HG02759 (cell line): ENCODE data around the gene PGGT1B.

ENCODE experiments used
- ATAC-seq: cut with Tn5 transposase; IDR thresholded peaks from one replicate; pipeline ENCODE4 v1.9.1; 2021; ENCODE audit warnings: mild to moderate bottlenecking, moderate library complexity; ENCODE audit not compliant: unreplicated experiment

The PGGT1B gene

DNA sequence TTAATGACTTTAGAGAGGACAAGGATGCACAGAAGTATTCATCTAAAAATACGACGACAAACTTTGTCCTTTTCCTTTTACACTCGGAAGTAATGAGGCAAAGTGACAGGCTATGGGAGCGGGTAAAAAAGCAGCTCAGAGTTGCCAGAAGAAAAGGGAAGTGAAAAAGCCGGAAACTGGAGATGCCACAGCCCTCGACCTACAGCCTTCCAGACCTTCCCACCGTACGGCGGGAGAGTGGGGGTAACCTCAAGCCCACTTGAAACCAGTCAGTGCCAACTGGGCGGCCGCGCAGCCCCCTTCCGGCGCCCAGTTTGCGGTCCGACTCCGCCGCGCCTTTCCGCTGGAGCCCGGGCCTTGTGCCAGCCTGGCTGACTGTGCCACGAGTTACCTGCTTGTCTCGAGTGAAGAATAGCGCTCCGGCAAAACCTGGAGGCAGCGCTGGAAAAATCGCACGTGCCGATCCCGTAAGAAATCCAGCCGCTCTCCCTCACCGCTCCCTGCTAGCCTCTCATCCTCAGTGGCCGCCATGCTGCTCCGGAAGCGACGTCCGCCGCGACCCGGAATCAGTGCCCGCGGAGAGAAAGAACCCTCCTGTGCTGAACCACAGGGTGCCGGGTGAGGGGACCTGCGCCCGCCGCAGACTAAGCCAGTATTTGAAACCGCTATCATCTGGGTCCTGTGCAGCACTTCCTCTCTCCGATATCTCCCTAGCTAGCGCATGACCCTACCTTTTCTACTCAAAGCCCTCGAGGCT is at the start of gene PGGT1B:
TSS of gene PGGT1B (minus strand) at position 557 of the 757 bp plus-strand sequence. CDS start at position 531, 26 bp downstream.
- ATAC-seq, result peak; percentile 95

DNA sequence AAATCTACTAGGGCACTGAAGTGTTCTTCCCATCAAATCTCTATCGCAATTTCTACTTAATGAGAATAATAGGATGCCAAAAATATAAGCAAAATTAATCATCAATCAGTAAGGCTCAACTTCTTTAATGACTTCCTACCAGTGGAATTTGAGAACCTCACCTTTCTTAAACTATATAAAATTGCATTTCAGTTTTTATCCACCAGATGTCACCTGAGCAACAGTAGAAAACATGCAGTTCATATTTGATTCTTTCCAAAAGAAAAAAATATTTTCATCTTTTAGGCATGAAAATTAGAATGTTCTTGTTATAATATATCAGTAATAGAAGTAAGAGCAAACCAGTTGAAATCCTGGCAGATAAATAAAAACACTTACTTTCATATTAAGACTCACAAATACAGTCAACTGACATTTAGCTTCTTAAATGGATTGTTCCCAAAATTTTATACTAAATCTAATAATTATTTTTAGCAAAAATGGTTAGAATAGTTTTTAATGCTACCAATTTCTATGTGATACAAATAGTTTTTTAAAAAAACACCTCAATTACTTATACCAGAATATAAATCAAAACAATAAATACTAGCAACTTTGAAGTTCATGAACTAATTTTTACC is 47.2 kb upstream of the PGGT1B start:
- peak; percentile 42 for ATAC-seq

DNA sequence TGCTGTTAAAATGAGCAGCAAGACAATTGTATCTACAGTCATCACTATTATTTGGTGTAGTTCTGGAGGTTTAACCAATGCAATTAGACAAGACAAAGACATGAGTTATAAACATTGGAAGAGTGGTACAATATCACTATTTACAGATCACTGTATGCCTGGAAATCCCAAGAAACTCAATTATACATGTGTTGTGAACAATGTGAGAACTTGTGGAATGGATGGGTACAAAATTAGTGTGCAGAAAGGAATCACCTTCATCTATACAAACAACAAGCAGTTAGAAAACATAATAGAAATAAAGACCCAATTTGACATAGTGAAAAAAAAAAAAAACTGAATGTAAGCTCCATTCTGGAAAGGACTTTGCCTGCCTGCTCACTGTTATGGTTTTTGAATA is 46.1 kb upstream of the PGGT1B start:
- ATAC-seq, result no peak

DNA sequence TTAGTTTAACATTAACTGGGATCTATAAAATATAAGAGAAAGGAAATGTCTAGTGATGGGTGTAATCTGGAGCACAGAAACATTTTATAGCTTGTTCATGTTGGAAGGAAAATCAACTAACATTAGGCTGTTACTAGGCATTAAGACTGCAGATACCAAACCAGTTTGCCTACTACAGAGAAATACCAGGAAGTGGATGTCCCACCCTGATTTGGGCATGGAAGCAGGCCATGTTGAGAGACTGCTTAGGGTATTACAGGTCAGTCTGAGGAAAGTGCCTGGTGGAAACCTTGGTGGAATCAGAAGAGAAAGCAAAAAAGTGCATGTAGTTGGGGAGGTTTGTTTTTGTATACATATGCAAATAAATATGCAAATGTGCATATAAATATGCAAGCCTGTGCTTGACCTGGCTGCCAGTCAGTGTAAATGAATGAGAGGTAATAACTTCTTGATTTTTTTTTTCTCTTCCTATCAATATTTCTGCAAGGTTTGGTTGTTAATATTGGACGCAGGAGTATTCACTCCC is 43.4 kb upstream of the PGGT1B start:
- no peak for ATAC-seq

DNA sequence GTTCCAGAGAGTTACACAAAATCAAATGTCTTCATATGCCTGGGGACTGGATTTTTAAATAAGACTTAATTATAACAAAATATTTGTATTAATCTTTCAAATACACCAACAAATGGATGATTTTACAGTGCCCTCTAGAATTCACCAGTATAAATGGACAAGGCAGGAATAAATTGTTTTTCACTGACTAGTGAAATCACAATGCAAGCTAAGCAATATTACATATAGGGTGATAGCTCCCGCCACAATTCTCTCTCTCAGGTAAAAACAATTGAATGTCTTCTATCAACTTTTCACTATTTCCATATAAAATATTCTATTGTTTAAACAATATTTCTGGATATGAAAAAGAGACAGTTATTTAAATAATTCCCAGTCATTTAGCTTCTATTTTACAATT is 41.8 kb upstream of the PGGT1B start:
- ATAC-seq, result no peak

GRCh38 chr5:115298811-115299210 is 36.1 kb upstream of the PGGT1B start:
- no peak for ATAC-seq

- ATAC-seq, result no peak
Observed at GRCh38 chr5:115297031-115297430, 34.4 kb upstream of the PGGT1B start.

GRCh38 chr5:115296124-115297022 is 33.7 kb upstream of the PGGT1B start, which contains the start of gene CCDC112:
Gene CCDC112, minus strand, starts transcription at chr5:115296654. Its CDS starts 111 bp downstream, at chr5:115296543.
- peak; percentile 89 for ATAC-seq

- ATAC-seq, result no peak
Observed at GRCh38 chr5:115295777-115296123, 33.1 kb upstream of the PGGT1B start.

- ATAC-seq, result no peak
Observed at GRCh38 chr5:115291397-115291796, 28.7 kb upstream of the PGGT1B start.

GRCh38 chr5:115289104-115289503 is 26.4 kb upstream of the PGGT1B start:
- ATAC-seq, result no peak

DNA sequence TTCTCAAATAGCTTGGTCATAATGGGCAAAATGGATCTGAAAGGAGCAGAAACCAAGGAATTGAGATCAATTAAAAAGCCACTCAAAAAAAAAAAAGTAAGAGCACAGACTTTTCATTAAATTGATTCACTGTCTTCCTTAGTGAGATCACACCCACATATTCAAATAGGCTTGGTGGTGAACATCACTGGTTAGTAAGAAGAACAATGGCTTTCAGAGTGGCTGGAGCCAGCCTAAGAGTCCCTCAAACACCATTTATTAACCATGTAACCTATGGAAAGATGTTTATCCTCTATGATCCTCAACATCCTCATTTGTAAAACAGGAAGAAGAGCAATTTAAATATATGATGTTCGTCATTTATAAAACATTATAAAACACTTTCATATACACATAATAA is 21.3 kb upstream of the PGGT1B start:
- ATAC-seq, result no peak

DNA sequence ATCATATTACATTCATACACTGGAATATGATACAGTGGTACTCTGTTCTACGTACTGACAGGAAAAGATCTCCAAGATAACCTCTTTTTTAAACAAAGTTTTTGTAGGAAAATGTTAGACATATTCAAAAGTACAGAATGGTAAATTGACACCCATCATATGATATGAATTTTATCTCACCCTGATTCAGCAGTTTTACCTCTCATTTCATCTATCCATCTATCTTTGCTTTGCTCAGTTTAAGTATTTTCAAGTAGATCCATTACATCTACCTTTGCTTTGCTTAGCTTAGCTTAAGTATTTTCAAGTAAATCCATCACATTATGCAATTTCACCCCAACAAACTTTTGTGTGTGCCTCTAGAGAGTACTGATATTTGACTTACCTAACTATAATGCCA is 19.5 kb upstream of the PGGT1B start:
- no peak for ATAC-seq

DNA sequence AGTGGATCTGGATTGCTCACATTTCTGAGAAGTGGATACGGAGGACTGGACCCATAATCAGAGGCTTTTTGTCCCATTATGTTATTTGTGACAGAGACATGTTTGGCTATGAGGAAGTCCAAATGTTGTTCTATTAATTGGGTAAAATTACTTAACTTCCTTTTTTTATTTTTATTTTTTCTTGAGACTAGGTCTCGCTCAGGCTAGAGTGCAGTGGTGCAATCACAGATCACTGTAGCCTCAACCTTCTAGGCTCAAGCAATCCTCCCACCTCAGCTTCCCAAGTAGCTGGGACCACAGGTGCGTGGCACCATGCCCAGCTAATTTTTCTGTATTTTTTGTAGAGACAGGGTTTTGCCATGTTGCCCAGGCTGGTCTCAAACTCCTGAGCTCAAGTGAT is 11.9 kb upstream of the PGGT1B start:
- ATAC-seq, result no peak

GRCh38 chr5:115272297-115272958 is 9.8 kb upstream of the PGGT1B start:
- ATAC-seq, result no peak

- ATAC-seq, result no peak
Observed at GRCh38 chr5:115271295-115272050, 8.8 kb upstream of the PGGT1B start.

- no peak for ATAC-seq
Observed at GRCh38 chr5:115267617-115268016, 4.9 kb upstream of the PGGT1B start.

- no peak for ATAC-seq
Observed at GRCh38 chr5:115265220-115265619, 2.5 kb upstream of the PGGT1B start.

DNA sequence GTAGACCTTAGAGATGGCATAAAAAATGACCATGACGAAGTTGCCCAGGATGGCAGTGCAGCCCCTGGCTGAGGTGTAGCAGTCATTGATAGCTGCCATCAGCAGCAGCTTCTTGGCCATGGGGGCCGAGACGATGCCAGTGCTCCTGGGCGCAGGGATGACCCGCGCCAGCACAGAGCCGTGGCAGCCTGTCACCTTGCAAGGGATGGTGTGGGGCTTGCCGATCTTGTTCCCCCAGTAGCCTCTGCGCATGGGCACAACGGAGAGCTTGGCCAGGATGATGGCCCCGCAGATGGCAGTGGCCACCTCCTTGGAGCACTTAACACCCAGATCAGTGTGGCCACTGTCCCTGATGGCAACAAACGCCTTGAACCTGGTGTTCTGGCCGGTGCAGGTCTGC is 2.1 kb upstream of the PGGT1B start:
- no peak for ATAC-seq

DNA sequence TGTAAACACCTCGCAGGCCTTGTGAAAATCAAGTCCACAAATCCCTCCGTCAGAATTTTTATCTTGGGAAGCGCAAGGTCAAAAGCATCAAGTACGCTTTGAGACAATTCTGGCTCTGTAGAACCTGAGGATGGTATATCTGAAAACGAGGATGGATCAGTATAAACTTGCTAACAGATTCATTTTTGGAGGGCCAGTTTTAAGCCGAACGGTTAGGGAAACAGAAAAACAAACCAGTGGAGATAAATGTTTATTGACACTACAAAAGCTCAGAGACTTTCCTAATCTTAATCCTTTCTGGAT is 352 bp upstream of the PGGT1B start:
- ATAC-seq, result no peak
